ENCODE results near the gene CLEC1A. TPM values are rescaled to one million over a fixed set of nuclear protein-coding genes. Genes with fewer than 3 reads are reported as not detected.

The CLEC1A gene
- total and polyA plus RNA-seq, 2 of the 13 experiments (the other 11 are each of a cell fraction or from before 2014, with no cell fraction given), result not detected

- no peaks in the 10 kb centered on the region for H4K20me1 ChIP-seq (ENCODE audit: insufficient read depth, low read length)
- 7% methylated on average over 8 of the region's 8 CpGs for WGBS (ENCODE audit: low lambda C conversion rate)
- FAIRE-seq (no peak), ATAC-seq (no peak; the same call in 2 of the 3 replicates), DNase-seq (ENCODE audit: low spot score) (no peak)
- H3K9ac ChIP-seq (ENCODE audit: insufficient read depth, low read depth, low read length), result no peak overlapping the region
- H3K4me3 ChIP-seq (replicated peaks in 1 of 3; ENCODE audit: insufficient read depth in 1 of 3, low read depth in 2 of 3, low read length in 3 of 3), result no peak overlapping the region
- no TSS peak for BruUV-seq (replicated peaks)
- H3K4me2 ChIP-seq (ENCODE audit: low read depth, low read length), result no peak overlapping the region
- TF ChIP-seq KDM4B (CRISPR knock-in tag; IDR thresholded peaks at IDR 0.05), result no peak
- TF ChIP-seq AGO2 (optimal IDR thresholded peaks at IDR 0.05; ENCODE audit: low read depth, low read length), result no peak
- TF ChIP-seq FOSL2 (CRISPR knock-in tag; IDR thresholded peaks at IDR 0.05), result no peak
- H3K36me3 ChIP-seq (replicated peaks in 1 of 2; ENCODE audit: control insufficient read depth in 1 of 2, insufficient read depth in 2 of 2, low read length in 2 of 2), result no peaks in the 10 kb centered on the region
- H3K79me2 ChIP-seq (ENCODE audit: insufficient read depth, low read length), result no peaks in the 10 kb centered on the region
- H3K9me3 ChIP-seq (ENCODE audit: low read length), result no peaks in the 10 kb centered on the region
- POLR2A ChIA-PET, result no interaction called here
- CTCF ChIA-PET (ENCODE audit: low intra/inter-chr PET ratio, low total read pairs), result no interaction called here
- in situ Hi-C loops (cut with HindIII; ENCODE audit: extremely low pct_ligation_motif_present, low pct_unique_long_range_greater_than_20kb), result no loop called here
- intact Hi-C loops (cut with micrococcal nuclease; ENCODE audit: unreplicated experiment), result no loop called here
- H3K27ac ChIP-seq (ENCODE audit: extremely low read length, insufficient read depth, low read length), result no peak overlapping the region
- no peak overlapping the region for H2AFZ ChIP-seq (ENCODE audit: low read length)
- no peaks in the 10 kb centered on the region for H3K4me1 ChIP-seq (ENCODE audit: insufficient read depth, low read length)
- H3K27me3 ChIP-seq (ENCODE audit: control insufficient read depth in 1 of 2, insufficient read depth in 2 of 2, low read length in 2 of 2), result no peaks in the 10 kb centered on the region; a peak in 1 of 5 replicates
Observed at GRCh38 chr12:10088955-10089900, 9.6 kb downstream of the CLEC1A start.

- Histone ChIP-seq H2AFZ (ENCODE audit: low read length) (no peak overlapping the region), H3K4me2 (ENCODE audit: low read depth, low read length) (no peak overlapping the region), H3K79me2 (ENCODE audit: insufficient read depth, low read length) (no peaks in the 10 kb centered on the region), H3K27me3 (ENCODE audit: control insufficient read depth in 1 of 2, insufficient read depth in 2 of 2, low read length in 2 of 2) (no peaks in the 10 kb centered on the region; a peak in 1 of 5 replicates), H3K4me3 (replicated peaks in 1 of 3; ENCODE audit: insufficient read depth in 1 of 3, low read depth in 2 of 3, low read length in 3 of 3) (no peak overlapping the region), H3K27ac (ENCODE audit: extremely low read length, insufficient read depth, low read length) (no peak overlapping the region), H3K4me1 (ENCODE audit: insufficient read depth, low read length) (no peaks in the 10 kb centered on the region), H3K9ac (ENCODE audit: insufficient read depth, low read depth, low read length) (no peak overlapping the region), H3K36me3 (replicated peaks in 1 of 2; ENCODE audit: control insufficient read depth in 1 of 2, insufficient read depth in 2 of 2, low read length in 2 of 2) (no peaks in the 10 kb centered on the region), H4K20me1 (ENCODE audit: insufficient read depth, low read length) (no peaks in the 10 kb centered on the region), H3K9me3 (ENCODE audit: low read length) (no peaks in the 10 kb centered on the region)
- BruUV-seq (replicated peaks), result no TSS peak
- FAIRE-seq (no peak), ATAC-seq (no peak), DNase-seq (ENCODE audit: low spot score) (no peak)
- ChIA-PET CTCF (ENCODE audit: low intra/inter-chr PET ratio, low total read pairs) (no interaction called here), POLR2A (no interaction called here)
- in situ Hi-C loops (cut with HindIII; ENCODE audit: extremely low pct_ligation_motif_present, low pct_unique_long_range_greater_than_20kb) (no loop called here), intact Hi-C loops (cut with micrococcal nuclease; ENCODE audit: unreplicated experiment) (no loop called here)
- TF ChIP-seq SNAPC5 (CRISPR knock-in tag; IDR thresholded peaks at IDR 0.05; ENCODE audit: borderline replicate concordance) (no peak), ZBTB2 (CRISPR knock-in tag; IDR thresholded peaks at IDR 0.05; ENCODE audit: low read depth) (no peak), CEBPZ (IDR thresholded peaks at IDR 0.05; ENCODE audit: low read length) (no peak), ZSCAN31 (CRISPR knock-in tag; IDR thresholded peaks at IDR 0.05; ENCODE audit: low read depth) (no peak), SRSF9 (IDR thresholded peaks at IDR 0.05; ENCODE audit: borderline replicate concordance, insufficient read depth, low read depth, low read length, poor library complexity, severe bottlenecking) (no peak), HNF4G (IDR thresholded peaks at IDR 0.05; ENCODE audit: borderline replicate concordance, low read depth, low read length) (no peak), HNF4G (CRISPR knock-in tag; IDR thresholded peaks at IDR 0.05; ENCODE audit: borderline replicate concordance, low read depth) (no peak), NCOA1 (CRISPR knock-in tag; IDR thresholded peaks at IDR 0.05) (no peak), CBX5 (CRISPR knock-in tag; IDR thresholded peaks at IDR 0.05; ENCODE audit: borderline replicate concordance) (no peak)
Observed at GRCh38 chr12:10088031-10088430, 10.8 kb downstream of the CLEC1A start.
